ENCODE measurements around the gene LCOR.
"Not testable (repeated sequence)": the region's sequence is repeated elsewhere in the genome, so short reads cannot be mapped to it uniquely, and the experiment has no call there.

The LCOR gene

GRCh38 chr10:96831867-96832720, at the start of gene LCOR:
Gene LCOR, plus strand, starts transcription at chr10:96832298. Its CDS starts 116,760 bp downstream, at chr10:96949058.
- DNase-seq (ENCODE audit: low spot score) = peak; percentile 90

GRCh38 chr10:96784253-96784652, 47.8 kb upstream of the LCOR start:
- DNase-seq (ENCODE audit: low spot score) = no peak

- no peak for DNase-seq (ENCODE audit: low spot score)
Observed at GRCh38 chr10:96789571-96790108, 42.5 kb upstream of the LCOR start.

GRCh38 chr10:96791902-96792301, 40.2 kb upstream of the LCOR start:
- DNase-seq (ENCODE audit: low spot score) = no peak

- DNase-seq (ENCODE audit: low spot score) = no peak
Observed at GRCh38 chr10:96794836-96795733, 37.0 kb upstream of the LCOR start.

- DNase-seq (ENCODE audit: low spot score) = no peak
Observed at GRCh38 chr10:96797485-96797884, 34.6 kb upstream of the LCOR start.

GRCh38 chr10:96803288-96803664, 28.8 kb upstream of the LCOR start:
- no peak for DNase-seq (ENCODE audit: low spot score)

- no peak for DNase-seq (ENCODE audit: low spot score)
Observed at GRCh38 chr10:96814264-96814663, 17.8 kb upstream of the LCOR start.

- DNase-seq (ENCODE audit: low spot score) = not testable (repeated sequence)
Observed at GRCh38 chr10:96818971-96819370, 13.1 kb upstream of the LCOR start.

GRCh38 chr10:96820765-96821164, 11.3 kb upstream of the LCOR start:
- DNase-seq (ENCODE audit: low spot score) = no peak

GRCh38 chr10:96826438-96826837, 5.7 kb upstream of the LCOR start:
- DNase-seq (ENCODE audit: low spot score) = no peak

GRCh38 chr10:96828609-96829008, 3.5 kb upstream of the LCOR start:
- no peak for DNase-seq (ENCODE audit: low spot score)

- DNase-seq (ENCODE audit: low spot score) = peak; percentile 72
Observed at GRCh38 chr10:96829029-96829773, 2.9 kb upstream of the LCOR start.

- peak; percentile 92 for DNase-seq (ENCODE audit: low spot score)
Observed at GRCh38 chr10:96830511-96831199, 1.4 kb upstream of the LCOR start.

GRCh38 chr10:96831200-96831866, 765 bp upstream of the LCOR start:
- DNase-seq (ENCODE audit: low spot score) = no peak

GRCh38 chr10:96832721-96833219, 672 bp downstream of the LCOR start:
- DNase-seq (ENCODE audit: low spot score) = peak; percentile 88

- DNase-seq (ENCODE audit: low spot score) = peak; percentile 26
Observed at GRCh38 chr10:96833220-96834001, 1.3 kb downstream of the LCOR start.

- DNase-seq (ENCODE audit: low spot score) = peak; percentile 25
Observed at GRCh38 chr10:96834120-96834519, 2.0 kb downstream of the LCOR start.

- DNase-seq (ENCODE audit: low spot score) = no peak
Observed at GRCh38 chr10:96835899-96836298, 3.8 kb downstream of the LCOR start.

GRCh38 chr10:96838529-96838928, 6.4 kb downstream of the LCOR start:
- DNase-seq (ENCODE audit: low spot score) = no peak

All from hematopoietic multipotent progenitor cell treated with erythropoietin and hydrocortisone succinate and interleukin-3 and kit ligand, for 17 days (in vitro differentiated cells).